MCF 10A (cell line): Measurements from ENCODE around the gene PTPRN2. TPM values are rescaled to one million over a fixed set of nuclear protein-coding genes. Genes with fewer than 3 reads are reported as not detected.

ENCODE experiments used
- BruUV-seq: library from RNA; stranded (reverse); fragments of 400-500 nt; replicated peaks from 2 replicates; lab custom pipeline; 2021; lab: Mats Ljungman, UMichigan
- CTCF ChIA-PET: fragments of 300-600 bp; sonication (Branson Sonifier 250); formaldehyde crosslinking; extraction: SDS; loops from one replicate; lab custom pipeline; 2021; ENCODE audit warnings: antibody characterized with exemption, inconsistent platforms; lab: Yijun Ruan, JAX
- POLR2A ChIA-PET: fragments of 300-600, 350-650 bp; sonication (Branson Sonifier 250); formaldehyde crosslinking; extraction: SDS; loops from one replicate; lab custom pipeline; 2020; ENCODE audit warnings: antibody characterized with exemption, inconsistent platforms; lab: Yijun Ruan, JAX
- DNase-seq: peaks from one replicate; pipeline ENCODE4 v3.0.0-alpha.2; 2018; ENCODE audit not compliant: unreplicated experiment
- H3K27ac Mint-ChIP-seq: one replicate; pipeline ENCODE4 v1.8.0; 2022; ENCODE audit warnings: mild to moderate bottlenecking, low read depth, mixed read lengths; ENCODE audit not compliant: unreplicated experiment
- H3K27me3 Mint-ChIP-seq: one replicate; pipeline ENCODE4 v1.8.0; 2022; ENCODE audit warnings: mixed read lengths; ENCODE audit not compliant: insufficient read depth, unreplicated experiment
- H3K36me3 Mint-ChIP-seq: one replicate; pipeline ENCODE4 v1.8.0; 2022; ENCODE audit warnings: mild to moderate bottlenecking, moderate library complexity, mixed read lengths; ENCODE audit not compliant: insufficient read depth, unreplicated experiment
- H3K4me1 Mint-ChIP-seq: one replicate; pipeline ENCODE4 v1.8.0; 2022; ENCODE audit warnings: mixed read lengths; ENCODE audit not compliant: insufficient read depth, unreplicated experiment
- H3K4me3 Mint-ChIP-seq: one replicate; pipeline ENCODE4 v1.8.0; 2022; ENCODE audit warnings: mild to moderate bottlenecking, moderate library complexity, mixed read lengths; ENCODE audit not compliant: unreplicated experiment
- H3K9me3 Mint-ChIP-seq: one replicate; pipeline ENCODE4 v1.8.0; 2022; ENCODE audit warnings: mixed read lengths; ENCODE audit not compliant: unreplicated experiment
- intact Hi-C: fragments of 100-400 bp; cut with micrococcal nuclease; formaldehyde crosslinking; loops from 2 replicates; pipeline ENCODE4 v1.14.1; 2022
- total RNA-seq: library from RNA; stranded (reverse); gene quantifications from 2 replicates; pipeline ENCODE4 v1.2.3, GENCODE V29; 2022
- TF ChIP-seq, protein P1 (sequence below): fragments of 200-600 bp; IDR thresholded peaks from one replicate; pipeline ENCODE4 v1.8.0; 2022; ENCODE audit warnings: antibody characterized with exemption, mild to moderate bottlenecking; ENCODE audit not compliant: unreplicated experiment

PTPRN2 gene
- total RNA-seq, 1 experiment from 2014 or later: 4.5 TPM

DNA sequence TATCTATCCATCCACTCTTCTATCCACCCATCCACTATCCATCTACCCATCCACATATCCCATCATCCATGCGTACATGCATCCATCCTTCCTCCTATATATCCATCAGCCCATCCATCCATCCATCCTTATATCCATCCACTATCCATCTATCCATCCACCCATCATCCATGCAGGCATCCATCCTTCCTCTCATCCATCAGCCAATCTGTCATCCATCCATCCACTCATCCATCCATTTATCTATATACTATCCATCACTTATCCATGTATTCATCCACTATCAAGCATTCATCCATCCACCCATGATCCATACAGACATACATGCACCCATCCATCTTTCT, 765.0 kb downstream of the PTPRN2 start:
- BruUV-seq: no TSS peak
- H3K36me3 Mint-ChIP-seq: no peaks in the 10 kb centered on the region
- peaks cover 7% of the 10 kb centered on the region for H3K9me3 Mint-ChIP-seq
- intact Hi-C loops: no loop called here
- DNase-seq: no peak
- H3K27me3 Mint-ChIP-seq: no peaks in the 10 kb centered on the region
- no peaks in the 10 kb centered on the region for H3K4me1 Mint-ChIP-seq
- POLR2A ChIA-PET: no interaction called here
- TF ChIP-seq, protein P1, sequence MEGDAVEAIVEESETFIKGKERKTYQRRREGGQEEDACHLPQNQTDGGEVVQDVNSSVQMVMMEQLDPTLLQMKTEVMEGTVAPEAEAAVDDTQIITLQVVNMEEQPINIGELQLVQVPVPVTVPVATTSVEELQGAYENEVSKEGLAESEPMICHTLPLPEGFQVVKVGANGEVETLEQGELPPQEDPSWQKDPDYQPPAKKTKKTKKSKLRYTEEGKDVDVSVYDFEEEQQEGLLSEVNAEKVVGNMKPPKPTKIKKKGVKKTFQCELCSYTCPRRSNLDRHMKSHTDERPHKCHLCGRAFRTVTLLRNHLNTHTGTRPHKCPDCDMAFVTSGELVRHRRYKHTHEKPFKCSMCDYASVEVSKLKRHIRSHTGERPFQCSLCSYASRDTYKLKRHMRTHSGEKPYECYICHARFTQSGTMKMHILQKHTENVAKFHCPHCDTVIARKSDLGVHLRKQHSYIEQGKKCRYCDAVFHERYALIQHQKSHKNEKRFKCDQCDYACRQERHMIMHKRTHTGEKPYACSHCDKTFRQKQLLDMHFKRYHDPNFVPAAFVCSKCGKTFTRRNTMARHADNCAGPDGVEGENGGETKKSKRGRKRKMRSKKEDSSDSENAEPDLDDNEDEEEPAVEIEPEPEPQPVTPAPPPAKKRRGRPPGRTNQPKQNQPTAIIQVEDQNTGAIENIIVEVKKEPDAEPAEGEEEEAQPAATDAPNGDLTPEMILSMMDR: no peak
- H3K27ac Mint-ChIP-seq: no peak overlapping the region
- CTCF ChIA-PET: interaction anchor here (0.6 kb wide), 1 partner anchor 334 kb away, joined by 3 read pairs; no protein-coding TSS in a partner anchor
- no peak overlapping the region for H3K4me3 Mint-ChIP-seq

DNA sequence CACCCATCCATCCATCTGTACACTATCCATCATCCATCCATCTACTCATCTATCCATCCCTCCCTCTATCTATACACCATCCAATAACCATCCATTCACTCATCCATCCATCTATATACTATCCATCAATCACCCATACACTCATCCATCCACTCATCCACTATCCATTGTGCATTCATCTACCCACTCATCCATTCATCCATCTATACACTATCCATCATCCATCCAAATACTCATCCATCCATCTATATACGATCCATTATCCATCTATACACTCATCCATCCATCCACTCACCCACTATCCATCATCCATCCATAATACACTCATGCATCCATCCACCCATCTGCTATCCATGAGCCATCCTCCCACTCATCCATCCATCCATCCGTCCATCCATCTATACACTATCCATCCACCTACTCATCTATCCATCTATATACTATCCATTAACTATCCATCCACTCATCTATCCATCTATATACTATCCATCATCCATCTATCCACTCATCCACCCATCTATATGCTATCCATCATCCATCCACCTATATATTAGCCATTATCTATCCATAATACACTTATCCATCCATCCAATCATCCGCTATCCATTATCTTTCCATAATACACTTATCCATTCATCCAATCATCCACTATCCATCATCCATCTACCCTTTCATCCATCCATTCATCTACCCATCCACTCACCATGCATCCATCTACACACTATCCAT, 765.5 kb downstream of the PTPRN2 start:
- intact Hi-C loops: no loop called here
- CTCF ChIA-PET: no interaction called here

DNA sequence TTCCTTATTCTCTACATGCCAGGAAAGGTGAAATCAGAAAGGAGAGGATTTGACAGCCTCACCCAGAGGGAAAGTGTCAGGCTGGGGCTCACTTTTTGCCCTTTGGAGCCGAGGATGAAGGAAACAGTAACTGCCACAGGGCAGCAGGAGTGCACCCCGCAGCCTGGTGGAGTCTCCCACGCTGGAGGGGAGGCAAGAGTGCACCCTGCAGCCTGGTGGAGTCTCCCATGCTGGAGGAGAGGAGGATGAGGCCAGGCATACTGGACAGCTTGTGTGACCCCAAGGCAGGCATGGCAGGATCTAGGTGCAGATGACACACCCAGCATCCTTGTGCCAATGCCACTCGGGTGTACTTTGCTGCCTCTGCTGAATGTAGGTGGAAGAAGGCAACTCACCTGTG, 766.8 kb downstream of the PTPRN2 start:
- H3K27me3 Mint-ChIP-seq: no peaks in the 10 kb centered on the region
- TF ChIP-seq, protein P1: no peak
- POLR2A ChIA-PET: no interaction called here
- CTCF ChIA-PET: no interaction called here
- H3K4me1 Mint-ChIP-seq: no peaks in the 10 kb centered on the region
- H3K4me3 Mint-ChIP-seq: no peak overlapping the region
- BruUV-seq: no TSS peak
- intact Hi-C loops: no loop called here
- H3K27ac Mint-ChIP-seq: no peak overlapping the region
- H3K36me3 Mint-ChIP-seq: no peaks in the 10 kb centered on the region
- no peak for DNase-seq
- peaks cover 11% of the 10 kb centered on the region for H3K9me3 Mint-ChIP-seq

More for the DNA sequence above, 765.5 kb downstream of the PTPRN2 start:
- POLR2A ChIA-PET: no interaction called here
- no peaks in the 10 kb centered on the region for H3K36me3 Mint-ChIP-seq
- TF ChIP-seq, protein P1: no peak
- peaks cover 11% of the 10 kb centered on the region for H3K9me3 Mint-ChIP-seq
- no TSS peak for BruUV-seq
- no peak overlapping the region for H3K4me3 Mint-ChIP-seq
- H3K4me1 Mint-ChIP-seq: no peaks in the 10 kb centered on the region
- no peaks in the 10 kb centered on the region for H3K27me3 Mint-ChIP-seq
- H3K27ac Mint-ChIP-seq: no peak overlapping the region
- DNase-seq: no peak

DNA sequence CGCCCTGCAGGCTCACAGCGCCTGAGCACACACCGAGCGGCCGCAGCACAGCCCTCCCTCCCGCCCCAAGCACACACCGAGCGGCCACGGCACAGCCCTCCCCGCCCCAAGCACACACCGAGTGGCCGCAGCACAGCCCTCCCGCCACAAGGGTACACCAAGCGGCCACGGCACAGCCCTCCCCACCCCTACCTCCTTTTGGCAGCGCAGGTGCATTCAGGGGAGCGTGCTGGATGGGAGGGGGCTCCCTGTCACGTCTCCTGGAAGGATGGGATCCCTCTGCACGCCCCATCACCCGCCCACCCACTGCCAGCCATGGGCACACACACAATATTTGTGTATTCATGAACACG, 768.2 kb downstream of the PTPRN2 start:
- no peaks in the 10 kb centered on the region for H3K27me3 Mint-ChIP-seq
- DNase-seq: no peak
- no peaks in the 10 kb centered on the region for H3K36me3 Mint-ChIP-seq
- CTCF ChIA-PET: no interaction called here
- H3K4me3 Mint-ChIP-seq: no peak overlapping the region
- H3K27ac Mint-ChIP-seq: no peak overlapping the region
- POLR2A ChIA-PET: no interaction called here
- H3K9me3 Mint-ChIP-seq: peaks cover 11% of the 10 kb centered on the region
- no peaks in the 10 kb centered on the region for H3K4me1 Mint-ChIP-seq
- BruUV-seq: no TSS peak
- TF ChIP-seq, protein P1: no peak
- intact Hi-C loops: no loop called here
